Measurements from ENCODE around the gene ADAM22. TPM values are rescaled to one million over a fixed set of nuclear protein-coding genes. Genes with fewer than 3 reads are reported as not detected.

The ADAM22 gene
- total RNA-seq, 1 experiment from 2014 or later, result 10.1 TPM

DNA sequence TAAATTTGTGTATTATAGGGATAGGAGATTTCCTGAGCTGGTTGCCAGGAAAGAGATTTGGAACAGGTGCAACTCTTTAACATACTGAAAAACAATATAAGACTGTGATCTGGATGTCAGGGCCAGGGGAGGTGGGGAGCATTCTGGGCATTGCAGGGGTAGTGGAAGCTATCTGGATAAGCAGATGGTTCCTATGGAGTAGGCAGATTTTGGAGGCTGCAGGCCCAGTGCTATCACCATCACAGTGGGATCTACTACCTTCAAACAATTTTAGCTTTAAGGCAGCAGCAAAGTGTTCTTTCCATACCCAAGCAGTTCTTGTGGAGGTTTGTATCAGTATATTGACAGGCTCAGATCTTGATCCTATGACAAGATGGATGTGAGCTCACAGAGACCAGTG is 71.1 kb downstream of the ADAM22 start:
- Histone ChIP-seq H3K27me3 (replicated peaks; ENCODE audit: control insufficient read depth, insufficient read depth, low read length) (no peaks in the 10 kb centered on the region), H3K4me3 (ENCODE audit: low read depth, low read length) (no peak overlapping the region), H3K4me1 (no peaks in the 10 kb centered on the region), H3K9me3 (no peaks in the 10 kb centered on the region), H3K36me3 (ENCODE audit: control insufficient read depth, insufficient read depth, low read length) (no peaks in the 10 kb centered on the region)
- ChIA-PET POLR2A (no interaction called here), CTCF (no interaction called here)
- H3K27me3 Mint-ChIP-seq (ENCODE audit: insufficient read depth, unreplicated experiment), result no peaks in the 10 kb centered on the region
- no peak overlapping the region for H3K27ac Mint-ChIP-seq (ENCODE audit: unreplicated experiment)
- no peaks in the 10 kb centered on the region for H3K36me3 Mint-ChIP-seq (ENCODE audit: insufficient read depth, unreplicated experiment)
- H3K4me1 Mint-ChIP-seq (ENCODE audit: low read depth, unreplicated experiment), result no peaks in the 10 kb centered on the region
- BruUV-seq (replicated peaks), result no TSS peak
- H3K4me3 Mint-ChIP-seq (ENCODE audit: unreplicated experiment), result no peak overlapping the region
- TF ChIP-seq, protein P1, sequence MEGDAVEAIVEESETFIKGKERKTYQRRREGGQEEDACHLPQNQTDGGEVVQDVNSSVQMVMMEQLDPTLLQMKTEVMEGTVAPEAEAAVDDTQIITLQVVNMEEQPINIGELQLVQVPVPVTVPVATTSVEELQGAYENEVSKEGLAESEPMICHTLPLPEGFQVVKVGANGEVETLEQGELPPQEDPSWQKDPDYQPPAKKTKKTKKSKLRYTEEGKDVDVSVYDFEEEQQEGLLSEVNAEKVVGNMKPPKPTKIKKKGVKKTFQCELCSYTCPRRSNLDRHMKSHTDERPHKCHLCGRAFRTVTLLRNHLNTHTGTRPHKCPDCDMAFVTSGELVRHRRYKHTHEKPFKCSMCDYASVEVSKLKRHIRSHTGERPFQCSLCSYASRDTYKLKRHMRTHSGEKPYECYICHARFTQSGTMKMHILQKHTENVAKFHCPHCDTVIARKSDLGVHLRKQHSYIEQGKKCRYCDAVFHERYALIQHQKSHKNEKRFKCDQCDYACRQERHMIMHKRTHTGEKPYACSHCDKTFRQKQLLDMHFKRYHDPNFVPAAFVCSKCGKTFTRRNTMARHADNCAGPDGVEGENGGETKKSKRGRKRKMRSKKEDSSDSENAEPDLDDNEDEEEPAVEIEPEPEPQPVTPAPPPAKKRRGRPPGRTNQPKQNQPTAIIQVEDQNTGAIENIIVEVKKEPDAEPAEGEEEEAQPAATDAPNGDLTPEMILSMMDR (IDR thresholded peaks at IDR 0.05; ENCODE audit: insufficient read depth in 1 of 2, low read depth in 1 of 2, low read length in 1 of 2, severe bottlenecking in 1 of 2, unreplicated experiment in 1 of 2), result no peak
- no peaks in the 10 kb centered on the region for H3K9me3 Mint-ChIP-seq (ENCODE audit: unreplicated experiment)
- no peak for DNase-seq
- intact Hi-C loops (cut with micrococcal nuclease; ENCODE audit: unreplicated experiment), result no loop called here

DNA sequence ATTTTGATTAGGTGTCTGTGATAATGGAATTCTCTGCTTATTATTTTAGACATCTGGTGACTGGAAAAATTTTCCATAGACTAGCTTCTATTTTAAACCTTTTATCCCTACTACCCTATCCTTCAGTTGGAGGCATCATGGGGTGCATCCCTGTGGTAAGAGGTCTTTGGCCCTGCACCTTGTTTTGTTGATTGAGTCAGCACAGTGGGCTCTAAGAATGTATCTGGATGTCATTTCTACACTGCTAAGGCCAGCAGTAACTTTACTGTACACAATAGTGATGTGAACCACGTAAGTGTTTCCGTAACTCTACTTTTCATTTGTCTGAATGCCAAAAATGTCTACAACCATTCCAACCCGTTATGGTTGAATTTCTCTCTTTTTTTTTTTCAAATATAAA is 75.6 kb downstream of the ADAM22 start:
- no peaks in the 10 kb centered on the region for H3K27me3 ChIP-seq (replicated peaks; ENCODE audit: control insufficient read depth, insufficient read depth, low read length)
- CTCF ChIA-PET, result no interaction called here
- Mint-ChIP-seq H3K4me3 (ENCODE audit: unreplicated experiment) (no peak overlapping the region), H3K27ac (ENCODE audit: unreplicated experiment) (no peak overlapping the region), H3K36me3 (ENCODE audit: insufficient read depth, unreplicated experiment) (no peaks in the 10 kb centered on the region), H3K9me3 (ENCODE audit: unreplicated experiment) (no peaks in the 10 kb centered on the region), H3K4me1 (ENCODE audit: low read depth, unreplicated experiment) (peaks cover 7% of the 10 kb centered on the region), H3K27me3 (ENCODE audit: insufficient read depth, unreplicated experiment) (no peaks in the 10 kb centered on the region)
- TF ChIP-seq, protein P1 (IDR thresholded peaks at IDR 0.05; ENCODE audit: insufficient read depth in 1 of 2, low read depth in 1 of 2, low read length in 1 of 2, severe bottlenecking in 1 of 2, unreplicated experiment in 1 of 2), result no peak
- intact Hi-C loops (cut with micrococcal nuclease; ENCODE audit: unreplicated experiment), result no loop called here
- H3K9me3 ChIP-seq, result no peaks in the 10 kb centered on the region
- no peaks in the 10 kb centered on the region for H3K4me1 ChIP-seq
- DNase-seq, result no peak
- no peak overlapping the region for H3K4me3 ChIP-seq (ENCODE audit: low read depth, low read length)
- POLR2A ChIA-PET, result no interaction called here
- no TSS peak for BruUV-seq (replicated peaks)
- no peaks in the 10 kb centered on the region for H3K36me3 ChIP-seq (ENCODE audit: control insufficient read depth, insufficient read depth, low read length)

DNA sequence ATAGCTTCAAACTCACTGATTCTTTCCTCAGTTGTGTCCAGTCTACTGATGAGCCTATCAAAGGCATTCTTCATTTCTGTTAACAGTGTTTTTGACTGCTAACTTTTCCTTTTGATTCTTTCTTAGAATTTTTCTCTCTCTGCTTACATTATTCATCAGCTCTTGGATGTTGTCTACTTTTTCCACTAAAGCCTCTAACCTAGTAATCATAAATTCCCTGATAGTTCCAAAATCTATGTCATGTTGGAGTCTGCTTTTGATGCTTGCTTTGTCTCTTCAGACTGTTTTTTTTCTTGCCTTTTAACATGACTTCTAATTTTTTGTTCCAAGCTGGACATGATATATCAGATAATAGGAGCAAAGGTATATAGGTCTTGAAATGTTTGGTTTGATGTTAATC is 78.0 kb downstream of the ADAM22 start:
- intact Hi-C loops (cut with micrococcal nuclease; ENCODE audit: unreplicated experiment), result no loop called here
- no peak overlapping the region for H3K4me3 ChIP-seq (ENCODE audit: low read depth, low read length)
- no peaks in the 10 kb centered on the region for H3K36me3 ChIP-seq (ENCODE audit: control insufficient read depth, insufficient read depth, low read length)
- Mint-ChIP-seq H3K27me3 (ENCODE audit: insufficient read depth, unreplicated experiment) (no peaks in the 10 kb centered on the region), H3K36me3 (ENCODE audit: insufficient read depth, unreplicated experiment) (no peaks in the 10 kb centered on the region), H3K4me3 (ENCODE audit: unreplicated experiment) (no peak overlapping the region), H3K4me1 (ENCODE audit: low read depth, unreplicated experiment) (peaks cover 7% of the 10 kb centered on the region), H3K27ac (ENCODE audit: unreplicated experiment) (no peak overlapping the region), H3K9me3 (ENCODE audit: unreplicated experiment) (no peaks in the 10 kb centered on the region)
- POLR2A ChIA-PET, result no interaction called here
- CTCF ChIA-PET, result no interaction called here
- no peaks in the 10 kb centered on the region for H3K27me3 ChIP-seq (replicated peaks; ENCODE audit: control insufficient read depth, insufficient read depth, low read length)
- no peak for DNase-seq
- BruUV-seq (replicated peaks), result no TSS peak
- TF ChIP-seq, protein P1 (IDR thresholded peaks at IDR 0.05; ENCODE audit: insufficient read depth in 1 of 2, low read depth in 1 of 2, low read length in 1 of 2, severe bottlenecking in 1 of 2, unreplicated experiment in 1 of 2), result no peak
- no peaks in the 10 kb centered on the region for H3K4me1 ChIP-seq
- H3K9me3 ChIP-seq, result no peaks in the 10 kb centered on the region

Data from Caco-2 (cell line).